ENCODE data around the gene MMP24.
"Not testable (repeated sequence)": the region's sequence is repeated elsewhere in the genome, so short reads cannot be mapped to it uniquely, and the experiment has no call there.

Gene MMP24

GRCh38 chr20:35295674-35296073 is 69.2 kb downstream of the MMP24 start:
- no peak for DNase-seq

- DNase-seq = no peak
These were observed 69.6 kb downstream of the MMP24 start for GRCh38 chr20:35296101-35296554.

- no peak for DNase-seq
These were observed 70.7 kb downstream of the MMP24 start for GRCh38 chr20:35297155-35297554.

GRCh38 chr20:35297740-35298139 is 71.2 kb downstream of the MMP24 start:
- no peak for DNase-seq

GRCh38 chr20:35298264-35298663 is 71.8 kb downstream of the MMP24 start:
- DNase-seq = no peak

GRCh38 chr20:35299780-35300179 is 73.3 kb downstream of the MMP24 start:
- no peak for DNase-seq

- no peak for DNase-seq
These were observed 74.2 kb downstream of the MMP24 start for GRCh38 chr20:35300469-35301262.

- no peak for DNase-seq
These were observed 74.9 kb downstream of the MMP24 start for GRCh38 chr20:35301426-35301825.

- DNase-seq = no peak
These were observed 76.2 kb downstream of the MMP24 start for GRCh38 chr20:35302421-35303335.

- DNase-seq = no peak
These were observed 76.9 kb downstream of the MMP24 start for GRCh38 chr20:35303382-35303734.

- peak; percentile 50 for DNase-seq
These were observed 77.4 kb downstream of the MMP24 start for GRCh38 chr20:35303735-35304491.

- no peak for DNase-seq
These were observed 78.5 kb downstream of the MMP24 start for GRCh38 chr20:35304956-35305355.

GRCh38 chr20:35305682-35306556 is 79.4 kb downstream of the MMP24 start:
- DNase-seq = peak; percentile 99

- no peak for DNase-seq
These were observed 80.5 kb downstream of the MMP24 start for GRCh38 chr20:35306931-35307517.

GRCh38 chr20:35307666-35308653 is 81.5 kb downstream of the MMP24 start:
- DNase-seq = no peak

- DNase-seq = no peak
These were observed 84.9 kb downstream of the MMP24 start for GRCh38 chr20:35311409-35311808.

GRCh38 chr20:35311822-35312221 is 85.3 kb downstream of the MMP24 start:
- no peak for DNase-seq

GRCh38 chr20:35312318-35312717 is 85.8 kb downstream of the MMP24 start:
- peak; percentile 54 for DNase-seq

GRCh38 chr20:35314816-35315631 is 88.5 kb downstream of the MMP24 start:
- no peak for DNase-seq

GRCh38 chr20:35315632-35316020 is 89.1 kb downstream of the MMP24 start:
- not testable (repeated sequence) for DNase-seq

Measured in amniotic stem cell (primary cell).